Upper lobe of left lung (tissue), 6 donors: ENCODE measurements around the gene SHROOM4. TPM values are rescaled to one million over a fixed set of nuclear protein-coding genes. Genes with fewer than 3 reads are reported as not detected.

ENCODE experiments used
- ATAC-seq, 2 donors: fragments of 200-7000 bp; cut with Tn5 transposase; one replicate each; pipeline ENCODE4 v1.9.1; 2022; ENCODE audit warnings: mild to moderate bottlenecking in 2 of 2, moderate library complexity in 2 of 2; ENCODE audit not compliant: low FRiP score in 2 of 2
- DNase-seq, 2 donors: peaks; one replicate each; pipeline ENCODE4 v3.0.0-alpha.2; 2019 to 2020
- H3K27ac ChIP-seq, 4 donors: fragments of 200-600 bp; sonication (generic); one replicate each; pipeline ENCODE4 v1.5.1; 2016 to 2019
- H3K27me3 ChIP-seq, 4 donors: fragments of 200-600 bp; sonication (generic); one replicate each; pipeline ENCODE4 v1.5.1; 2017 to 2019
- H3K36me3 ChIP-seq, 4 donors: fragments of 200-600 bp; sonication (generic); one replicate each; pipeline ENCODE4 v1.5.1; 2016 to 2019
- H3K4me1 ChIP-seq, 4 donors: fragments of 200-600 bp; sonication (generic); one replicate each; pipeline ENCODE4 v1.5.1; 2018 to 2019
- H3K4me3 ChIP-seq, 4 donors: fragments of 200-600 bp; sonication (generic); one replicate each; pipeline ENCODE4 v1.5.1; 2017 to 2019; ENCODE audit warnings: mild to moderate bottlenecking in 2 of 4, moderate library complexity in 1 of 4
- H3K9me3 ChIP-seq, 4 donors: fragments of 200-600 bp; sonication (generic); one replicate each; pipeline ENCODE4 v1.5.1; 2018 to 2019
- EP300 ChIP-seq, 4 donors: sonication (generic); formaldehyde crosslinking; IDR thresholded peaks; one replicate each; pipeline ENCODE4 v1.5.1; 2017; ENCODE audit warnings: antibody characterized with exemption in 4 of 4, control low read depth in 2 of 4
- POLR2A ChIP-seq, 4 donors: fragments of 450-650 bp; IDR thresholded peaks; one replicate each; pipeline ENCODE4 v1.5.1; 2016 to 2017; ENCODE audit warnings: antibody characterized with exemption in 4 of 4, mild to moderate bottlenecking in 2 of 4
- POLR2AphosphoS5 ChIP-seq, 2 donors: sonication (generic); formaldehyde crosslinking; IDR thresholded peaks; one replicate each; pipeline ENCODE4 v1.5.1; 2017; ENCODE audit warnings: antibody characterized with exemption in 2 of 2
- WGBS, 2 donors: methylation state at CpG; one replicate each; pipeline ENCODE4 v1.1.5; 2017 to 2018; 5-methylcytosine and 5-hydroxymethylcytosine counted together
- total RNA-seq, 6 donors: library from RNA; depleted of rRNA in 4 of 6; stranded (reverse); fragments of >200 nt in 4 of 6; gene quantifications; one replicate each; pipeline versions ENCODE4 v1.1.0 to v1.2.1, GENCODE V29; 2016 to 2021
- TF ChIP-seq, protein P1 (sequence below), 6 experiments: fragments of 450-650 bp in 4 of 6; fragments of 200-600 bp in 2 of 6; sonication (generic) in 2 of 6; IDR thresholded peaks; one replicate each; pipeline ENCODE4 v1.5.1; 2016 to 2019; ENCODE audit warnings: antibody characterized with exemption in 6 of 6
- donor health status: DM: no; HTN: no; CAD: no; lungs with moderate emphysema.
- donor health status: DM: no; HTN: yes; CAD: no; lungs with severe emphysema.

The SHROOM4 gene
- total RNA-seq, 6 donors from 2014 or later = 26.7 to 51.4 (median 35.3) TPM

DNA sequence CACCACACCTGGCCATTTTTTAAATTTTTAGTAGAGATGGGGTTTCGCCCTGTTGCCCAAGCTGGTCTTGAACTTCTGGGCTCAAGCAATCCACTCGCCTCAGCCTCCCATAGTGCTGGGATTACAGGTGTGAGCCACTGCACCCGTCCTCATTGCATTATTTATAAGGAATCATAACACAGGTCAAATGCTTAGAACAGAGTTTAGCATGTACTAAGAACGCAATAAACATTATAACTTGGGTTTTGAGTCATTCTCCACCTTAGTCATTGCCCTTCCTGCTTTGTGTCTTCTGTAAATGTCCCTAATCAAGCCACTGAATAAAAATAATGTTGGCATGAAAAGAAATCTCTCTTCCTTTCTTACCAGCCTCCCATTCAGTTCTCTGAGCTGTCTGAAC, 38.5 kb upstream of the SHROOM4 start:
- Histone ChIP-seq H3K4me1 (no peaks in the 10 kb centered on the region), H3K27me3 (no peaks in the 10 kb centered on the region), H3K27ac (no peak overlapping the region), H3K4me3 (no peak overlapping the region), H3K9me3 (no peaks in the 10 kb centered on the region), H3K36me3 (no peaks in the 10 kb centered on the region)
- TF ChIP-seq POLR2AphosphoS5 (IDR thresholded peaks at IDR 0.05) (no peak), POLR2A (IDR thresholded peaks at IDR 0.05) (no peak)
- DNase-seq = no peak
- 69 to 87% methylated on average over 4 of the region's 4 CpGs for WGBS, 2 donors
- no peak for ATAC-seq

DNA sequence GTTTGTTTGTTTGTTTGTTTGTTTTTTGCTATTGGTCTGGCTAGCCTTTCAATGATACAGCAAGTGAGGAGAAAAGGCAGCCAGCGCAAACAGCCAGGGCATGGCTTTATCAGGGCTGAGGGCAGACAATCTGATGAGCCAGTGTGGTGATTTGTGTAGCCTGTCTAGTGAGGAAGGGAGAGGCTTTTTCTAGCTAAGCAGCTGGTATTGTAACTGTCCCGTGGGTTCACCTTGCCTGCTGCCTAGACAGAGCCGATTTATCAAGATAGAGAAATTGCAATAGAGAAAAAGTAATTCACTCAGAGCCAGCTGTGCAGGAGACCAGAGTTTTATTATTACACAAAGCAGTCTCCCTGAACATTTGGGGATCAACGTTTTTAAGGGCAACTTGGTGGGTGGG, 28.2 kb upstream of the SHROOM4 start:
- TF ChIP-seq POLR2A (IDR thresholded peaks at IDR 0.05) = no peak
- no peak for TF ChIP-seq POLR2AphosphoS5 (IDR thresholded peaks at IDR 0.05)
- TF ChIP-seq, protein P1, sequence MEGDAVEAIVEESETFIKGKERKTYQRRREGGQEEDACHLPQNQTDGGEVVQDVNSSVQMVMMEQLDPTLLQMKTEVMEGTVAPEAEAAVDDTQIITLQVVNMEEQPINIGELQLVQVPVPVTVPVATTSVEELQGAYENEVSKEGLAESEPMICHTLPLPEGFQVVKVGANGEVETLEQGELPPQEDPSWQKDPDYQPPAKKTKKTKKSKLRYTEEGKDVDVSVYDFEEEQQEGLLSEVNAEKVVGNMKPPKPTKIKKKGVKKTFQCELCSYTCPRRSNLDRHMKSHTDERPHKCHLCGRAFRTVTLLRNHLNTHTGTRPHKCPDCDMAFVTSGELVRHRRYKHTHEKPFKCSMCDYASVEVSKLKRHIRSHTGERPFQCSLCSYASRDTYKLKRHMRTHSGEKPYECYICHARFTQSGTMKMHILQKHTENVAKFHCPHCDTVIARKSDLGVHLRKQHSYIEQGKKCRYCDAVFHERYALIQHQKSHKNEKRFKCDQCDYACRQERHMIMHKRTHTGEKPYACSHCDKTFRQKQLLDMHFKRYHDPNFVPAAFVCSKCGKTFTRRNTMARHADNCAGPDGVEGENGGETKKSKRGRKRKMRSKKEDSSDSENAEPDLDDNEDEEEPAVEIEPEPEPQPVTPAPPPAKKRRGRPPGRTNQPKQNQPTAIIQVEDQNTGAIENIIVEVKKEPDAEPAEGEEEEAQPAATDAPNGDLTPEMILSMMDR (IDR thresholded peaks at IDR 0.05) = no peak
- TF ChIP-seq EP300 (IDR thresholded peaks at IDR 0.05) = no peak
- no peak overlapping the region for H3K4me3 ChIP-seq

DNA sequence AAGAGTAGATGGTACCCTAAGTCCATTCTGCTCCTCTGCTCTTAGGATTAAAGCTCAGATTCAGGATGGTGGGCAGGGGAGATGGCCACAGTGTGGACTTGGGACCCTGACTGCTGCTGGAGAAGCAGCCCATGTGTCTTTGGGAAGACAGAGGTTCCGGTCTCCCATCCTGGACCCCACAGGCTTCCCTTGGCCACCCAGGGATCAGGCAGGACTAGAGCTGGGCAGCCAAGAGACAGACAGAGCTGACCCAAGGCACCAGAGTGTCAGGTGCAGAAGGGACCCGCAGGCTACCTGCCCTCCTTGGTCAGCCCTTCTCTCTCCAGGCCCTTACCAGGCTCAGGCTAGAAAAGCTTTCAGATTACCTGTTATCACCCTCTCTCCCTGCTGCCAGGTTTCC, 25.7 kb upstream of the SHROOM4 start:
- Histone ChIP-seq H3K4me3 (no peak overlapping the region), H3K36me3 (no peaks in the 10 kb centered on the region), H3K27me3 (no peaks in the 10 kb centered on the region), H3K27ac (no peak overlapping the region), H3K9me3 (peaks cover 0 to 4% (median 0%) of the 10 kb centered on the region in 4 donors), H3K4me1 (no peaks in the 10 kb centered on the region)
- DNase-seq (no peak), ATAC-seq (no peak)
- 87% methylated on average over 2 of the region's 2 CpGs; no CpG with 5 or more reads in 1 of the 2 donors for WGBS, 2 donors
- no peak for TF ChIP-seq POLR2A (IDR thresholded peaks at IDR 0.05)
- TF ChIP-seq, protein P1 (IDR thresholded peaks at IDR 0.05) = no peak
- TF ChIP-seq POLR2AphosphoS5 (IDR thresholded peaks at IDR 0.05) = no peak
- TF ChIP-seq EP300 (IDR thresholded peaks at IDR 0.05) = no peak

More for the DNA sequence above, 28.2 kb upstream of the SHROOM4 start:
- H3K9me3 ChIP-seq = peaks cover 0 to 6% (median 0%) of the 10 kb centered on the region in 4 donors
- no peak overlapping the region for H3K27ac ChIP-seq
- no peaks in the 10 kb centered on the region for H3K4me1 ChIP-seq
- H3K27me3 ChIP-seq = no peaks in the 10 kb centered on the region
- DNase-seq (no peak), ATAC-seq (no peak)
- H3K36me3 ChIP-seq = no peaks in the 10 kb centered on the region
- 61 to 77% methylated on average over 4 of the region's 4 CpGs for WGBS, 2 donors

DNA sequence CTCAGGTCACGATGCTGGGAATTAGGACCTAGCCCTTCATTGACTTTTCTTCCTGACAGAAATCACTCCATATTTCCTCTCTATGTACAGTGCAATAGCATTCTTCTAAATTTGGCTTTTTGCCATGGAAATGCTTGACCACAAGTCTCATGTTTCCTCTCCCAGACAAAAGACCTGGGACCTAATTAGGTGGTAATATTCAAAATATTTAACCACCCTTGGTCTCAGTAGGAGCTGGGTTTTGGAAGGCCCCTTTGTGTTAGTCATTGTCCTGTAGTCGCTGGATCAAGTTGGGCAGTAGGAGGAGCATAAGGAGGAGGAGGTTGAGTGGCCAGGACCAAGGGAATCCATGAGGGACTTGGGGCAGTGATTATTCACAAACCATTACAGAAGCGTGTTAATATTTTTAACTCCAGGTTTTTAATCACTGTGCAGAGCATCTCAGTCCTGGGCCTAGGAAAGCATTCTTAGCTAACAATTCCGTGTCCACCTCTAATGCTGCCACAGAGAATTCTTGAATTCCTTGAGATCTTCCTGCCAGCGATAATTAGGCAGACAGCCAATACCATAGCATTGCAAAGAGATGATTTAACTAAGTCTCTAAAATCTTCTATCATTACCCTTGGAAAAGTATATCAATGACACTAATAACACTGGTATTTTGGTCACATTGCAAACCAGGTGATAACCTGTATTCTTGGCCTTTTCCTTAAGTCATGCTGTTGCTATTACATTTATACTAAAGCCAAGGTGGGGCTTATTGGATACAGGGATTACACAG, 25.0 kb upstream of the SHROOM4 start:
- ATAC-seq (no peak), DNase-seq (no peak)
- Histone ChIP-seq H3K27ac (no peak overlapping the region), H3K4me1 (no peaks in the 10 kb centered on the region), H3K9me3 (no peaks in the 10 kb centered on the region), H3K4me3 (no peak overlapping the region), H3K27me3 (no peaks in the 10 kb centered on the region), H3K36me3 (no peaks in the 10 kb centered on the region)
- TF ChIP-seq POLR2A (IDR thresholded peaks at IDR 0.05) (no peak), POLR2AphosphoS5 (IDR thresholded peaks at IDR 0.05) (no peak), EP300 (IDR thresholded peaks at IDR 0.05) (no peak)
- TF ChIP-seq, protein P1 (IDR thresholded peaks at IDR 0.05) = no peak
- 56 to 67% methylated on average over 4 to 5 of the region's 5 CpGs for WGBS, 2 donors

GRCh38 chrX:50827996-50828395, 14.0 kb upstream of the SHROOM4 start:
- H3K9me3 ChIP-seq = no peaks in the 10 kb centered on the region
- DNase-seq (no peak), ATAC-seq (no peak)
- no peak overlapping the region for H3K4me3 ChIP-seq
- TF ChIP-seq EP300 (IDR thresholded peaks at IDR 0.05) (no peak), POLR2A (IDR thresholded peaks at IDR 0.05) (no peak), POLR2AphosphoS5 (IDR thresholded peaks at IDR 0.05) (no peak)
- TF ChIP-seq, protein P1 (IDR thresholded peaks at IDR 0.05) = no peak
- H3K36me3 ChIP-seq = no peaks in the 10 kb centered on the region
- no peaks in the 10 kb centered on the region for H3K4me1 ChIP-seq
- WGBS, 2 donors = 33 to 44% methylated on average over 1 of the region's 1 CpG
- no peak overlapping the region for H3K27ac ChIP-seq
- no peaks in the 10 kb centered on the region for H3K27me3 ChIP-seq
